Suppressor macrophage (primary cell): ENCODE results near the gene ATOSA.

Source experiments
- DNase-seq, 4 experiments: peaks; one replicate each; pipeline ENCODE4 v3.0.0-alpha.2; 2020 to 2022
- total RNA-seq, 17 experiments: gene quantifications; one replicate each; lab custom pipeline; 2026; ENCODE audit warnings: mixed read lengths in 6 of 17, inconsistent platforms in 3 of 17; lab: John Stamatoyannopoulos, UW

The ATOSA gene, protein sequence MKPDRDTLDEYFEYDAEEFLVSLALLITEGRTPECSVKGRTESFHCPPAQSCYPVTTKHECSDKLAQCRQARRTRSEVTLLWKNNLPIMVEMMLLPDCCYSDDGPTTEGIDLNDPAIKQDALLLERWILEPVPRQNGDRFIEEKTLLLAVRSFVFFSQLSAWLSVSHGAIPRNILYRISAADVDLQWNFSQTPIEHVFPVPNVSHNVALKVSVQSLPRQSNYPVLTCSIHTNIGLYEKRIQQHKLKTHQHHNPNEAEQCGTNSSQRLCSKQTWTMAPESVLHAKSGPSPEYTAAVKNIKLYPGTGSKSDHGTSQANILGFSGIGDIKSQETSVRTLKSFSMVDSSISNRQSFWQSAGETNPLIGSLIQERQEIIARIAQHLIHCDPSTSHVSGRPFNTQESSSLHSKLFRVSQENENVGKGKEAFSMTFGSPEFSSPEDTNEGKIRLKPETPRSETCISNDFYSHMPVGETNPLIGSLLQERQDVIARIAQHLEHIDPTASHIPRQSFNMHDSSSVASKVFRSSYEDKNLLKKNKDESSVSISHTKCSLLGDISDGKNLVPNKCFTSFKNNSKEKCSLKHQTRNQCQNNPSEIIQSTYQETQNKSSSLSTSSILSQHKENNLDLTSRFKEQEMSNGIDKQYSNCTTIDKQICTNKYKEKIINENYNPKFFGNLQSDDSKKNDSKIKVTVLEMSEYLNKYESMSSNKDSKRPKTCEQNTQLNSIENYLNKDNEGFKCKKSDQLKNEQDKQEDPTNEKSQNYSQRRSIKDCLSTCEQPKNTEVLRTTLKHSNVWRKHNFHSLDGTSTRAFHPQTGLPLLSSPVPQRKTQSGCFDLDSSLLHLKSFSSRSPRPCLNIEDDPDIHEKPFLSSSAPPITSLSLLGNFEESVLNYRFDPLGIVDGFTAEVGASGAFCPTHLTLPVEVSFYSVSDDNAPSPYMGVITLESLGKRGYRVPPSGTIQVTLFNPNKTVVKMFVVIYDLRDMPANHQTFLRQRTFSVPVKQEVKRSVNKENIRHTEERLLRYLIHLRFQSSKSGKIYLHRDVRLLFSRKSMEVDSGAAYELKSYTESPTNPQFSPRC
- 3.8 to 37.7 (median 17.5) reads per million in 17 experiments for total RNA-seq

DNA sequence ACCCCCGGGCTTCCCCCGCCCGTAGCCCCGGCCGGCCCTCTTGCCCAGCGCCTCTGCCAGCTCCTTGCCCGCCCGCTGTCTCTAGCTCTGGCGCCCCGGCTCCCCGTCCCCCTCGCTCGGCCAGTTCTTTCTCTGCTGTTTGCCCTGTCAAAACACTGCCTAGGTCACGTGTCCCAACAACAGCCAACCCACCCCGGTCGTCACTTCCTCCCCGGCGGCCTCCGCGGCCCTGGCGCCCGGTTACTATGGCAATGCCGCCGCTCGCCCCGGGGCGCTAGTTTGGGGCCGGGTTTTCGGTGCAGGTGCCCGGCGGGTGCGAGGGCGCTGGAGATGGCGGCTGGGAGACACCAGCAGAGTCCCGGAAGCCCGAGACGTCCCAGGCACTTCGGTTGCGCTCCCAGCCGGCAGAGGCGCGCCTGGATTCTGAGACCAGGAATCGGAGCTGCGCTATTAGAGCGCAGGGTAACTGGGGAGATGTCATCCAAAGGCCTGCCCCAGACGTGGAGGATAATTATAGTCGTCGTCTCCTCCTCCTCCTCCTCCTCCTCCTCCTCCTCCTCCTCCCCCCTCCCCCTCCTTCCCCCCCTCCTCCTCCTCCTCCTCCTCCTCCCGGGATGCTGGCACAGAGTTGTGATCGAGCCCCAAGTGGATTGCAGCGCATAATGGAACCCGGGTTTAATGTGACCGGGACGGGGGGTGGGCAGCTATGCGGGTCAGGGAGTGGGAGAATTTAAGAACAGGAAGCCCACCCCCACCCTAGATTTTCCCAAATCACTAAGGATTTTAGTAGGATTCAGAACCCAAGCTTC, at the start of gene ATOSA:
ATOSA (minus strand) TSS at position 157 of the 809 bp plus-strand sequence. CDS start 1,367 bp downstream, outside the sequence.
- peak; percentile 87 to 94 (median 93) for DNase-seq

DNA sequence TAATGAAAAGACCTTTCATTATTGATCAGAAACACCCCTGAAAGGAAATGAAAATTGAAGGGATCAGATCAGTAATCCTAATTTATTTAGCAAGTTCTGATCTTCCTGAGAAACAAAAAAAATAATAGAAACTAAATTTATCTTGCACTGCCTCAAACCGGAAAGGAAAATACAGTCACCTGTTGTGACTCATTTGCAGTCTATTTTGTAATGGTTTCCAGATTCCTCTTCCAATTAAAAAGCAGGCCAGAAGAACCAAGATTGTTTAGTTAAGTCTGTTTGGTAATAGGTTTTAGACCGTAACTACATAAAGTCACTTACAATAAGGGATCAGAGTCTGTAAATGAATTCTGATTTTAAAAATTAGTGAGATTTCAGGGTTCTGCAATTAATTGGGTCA, 49.7 kb upstream of the ATOSA start:
- peak in 2 of 4 experiments; percentile 19 to 26 for DNase-seq

DNA sequence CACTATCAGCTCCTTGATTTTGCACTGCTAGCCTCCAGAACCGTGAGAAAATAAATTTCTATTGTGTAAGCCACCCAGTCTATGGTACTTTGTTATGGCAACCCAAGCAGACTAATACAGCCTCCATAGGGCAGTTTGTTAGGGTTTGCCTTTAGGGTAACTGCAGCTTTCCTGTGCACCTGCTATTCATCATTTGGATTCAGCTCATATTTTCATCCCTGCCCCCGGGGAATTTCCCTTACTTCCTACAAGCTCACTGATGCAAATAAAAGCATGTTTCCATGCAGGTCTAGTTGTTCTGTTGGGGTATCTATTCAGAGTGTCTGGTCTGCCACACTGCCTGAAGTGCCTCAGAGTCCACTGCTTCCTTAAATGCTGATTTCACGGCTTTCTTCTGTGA, 48.6 kb upstream of the ATOSA start:
- no peak for DNase-seq

DNA sequence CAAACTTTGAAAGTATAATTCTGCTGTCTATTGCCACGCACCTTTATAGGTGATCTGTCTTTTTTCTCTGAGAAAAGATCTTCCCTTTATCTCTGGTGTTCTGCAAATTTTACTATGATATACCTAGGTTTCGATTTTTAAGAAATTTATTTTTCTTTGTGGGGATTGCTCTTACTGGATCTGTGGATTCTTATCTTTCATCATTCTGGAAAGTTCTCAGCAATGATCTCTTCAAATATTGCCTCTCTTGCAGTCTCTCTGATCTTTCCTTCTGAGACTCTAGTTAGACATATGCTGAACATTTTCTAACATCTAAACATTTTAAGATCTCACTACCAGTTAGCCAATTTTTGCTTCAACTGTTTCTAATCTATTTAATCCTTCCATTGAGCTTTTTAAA, 47.0 kb upstream of the ATOSA start:
- no peak for DNase-seq

DNA sequence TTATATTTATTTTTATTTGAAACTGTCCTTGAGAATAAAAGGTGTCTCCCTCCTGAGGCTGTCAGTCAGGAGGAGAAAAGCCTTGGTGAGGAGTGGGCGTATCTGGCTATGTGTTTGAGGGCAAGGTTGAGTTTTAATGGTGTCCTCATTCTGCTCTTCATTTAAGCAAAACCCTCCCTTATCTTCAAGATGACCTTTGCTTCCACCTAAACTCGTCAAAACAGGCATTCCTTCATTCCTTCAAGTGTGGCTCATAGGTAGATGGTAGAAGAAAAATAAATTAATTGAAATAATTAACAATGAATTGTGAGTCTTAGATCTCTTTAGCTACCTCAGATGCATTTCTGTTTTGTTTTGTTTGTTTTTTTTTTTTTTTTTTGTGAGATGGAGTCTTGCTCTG, 39.4 kb upstream of the ATOSA start:
- no peak for DNase-seq

DNA sequence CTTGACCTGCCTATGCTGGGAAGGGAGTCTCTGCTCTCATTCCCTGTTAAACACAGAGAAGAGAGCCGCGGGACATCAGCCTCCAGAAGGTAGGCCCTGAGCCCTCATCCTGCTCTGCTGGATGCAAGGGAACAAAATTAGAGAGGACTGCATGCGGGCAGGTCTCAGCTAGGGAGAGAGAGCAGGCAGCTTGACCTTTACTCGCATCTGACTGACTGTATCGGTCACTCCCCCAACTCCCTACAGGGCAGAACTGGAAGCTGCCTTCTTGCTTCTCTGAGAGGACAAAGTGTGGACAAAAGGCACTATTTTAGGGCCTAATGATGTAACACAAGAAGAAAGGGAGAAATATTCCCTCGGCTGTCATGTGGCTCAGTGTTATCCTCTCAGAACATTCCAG, 38.7 kb upstream of the ATOSA start:
- DNase-seq: peak in 2 of 4 experiments; percentile 14 to 15

DNA sequence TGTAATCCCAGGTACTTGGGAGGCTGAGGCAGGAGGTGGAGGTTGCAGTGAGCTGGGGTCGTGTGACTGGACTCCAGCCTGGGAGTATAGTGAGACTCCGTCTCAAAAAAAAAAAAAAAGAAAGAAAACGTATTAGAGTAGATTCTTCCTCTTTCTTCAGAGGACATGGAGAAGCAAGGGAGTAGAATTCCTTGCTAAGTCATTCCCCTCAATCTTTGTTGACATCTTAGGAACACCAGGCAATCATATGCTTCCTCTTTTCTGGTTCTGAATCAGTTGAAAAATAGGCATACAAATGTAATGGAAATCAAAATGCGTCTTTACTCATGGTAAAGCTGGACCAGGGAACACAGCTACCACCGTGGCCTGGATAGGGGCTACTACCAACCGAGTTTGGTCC, 38.3 kb upstream of the ATOSA start:
- DNase-seq: peak in 3 of 4 experiments; percentile 14 to 69 (median 61)

DNA sequence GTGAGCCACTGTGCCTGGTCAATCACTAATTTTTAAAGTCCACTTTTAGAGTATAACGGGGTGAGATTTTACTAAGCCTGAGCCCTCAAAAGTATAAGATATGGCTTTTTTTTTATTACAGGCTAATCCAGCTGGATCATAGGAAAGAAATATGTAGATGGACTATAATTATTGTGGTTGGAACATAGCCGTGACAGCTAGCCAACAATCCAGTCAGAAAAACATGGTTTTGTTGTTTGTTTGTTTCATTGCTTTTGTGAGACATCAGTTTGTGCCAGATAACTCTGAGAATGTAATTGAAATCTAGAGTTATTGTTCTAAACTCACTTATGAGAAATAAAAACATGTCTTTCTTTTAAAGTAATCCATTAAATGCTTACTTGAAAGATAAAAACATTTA, 37.3 kb upstream of the ATOSA start:
- no peak for DNase-seq

DNA sequence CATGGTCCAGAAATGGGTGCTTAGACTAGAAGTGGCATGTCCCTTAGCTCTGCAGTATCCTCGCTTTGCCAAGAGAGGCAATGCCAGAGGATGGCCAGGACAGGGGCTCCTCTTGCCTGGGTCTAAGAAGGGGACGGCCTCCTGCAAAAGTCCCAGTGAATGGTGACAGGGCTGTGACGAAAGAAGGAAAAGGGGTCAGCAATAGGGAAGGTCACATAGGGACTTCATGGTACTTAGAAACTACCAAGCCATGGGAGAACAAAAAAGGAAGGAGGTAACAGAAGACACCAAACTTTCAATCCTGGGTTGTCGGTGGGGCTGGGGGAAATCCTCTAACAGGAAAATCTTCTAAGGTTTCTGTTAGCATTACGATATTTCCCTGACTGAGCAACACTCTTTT, 36.2 kb upstream of the ATOSA start:
- DNase-seq: peak in 3 of 4 experiments; percentile 42 to 57 (median 57)

DNA sequence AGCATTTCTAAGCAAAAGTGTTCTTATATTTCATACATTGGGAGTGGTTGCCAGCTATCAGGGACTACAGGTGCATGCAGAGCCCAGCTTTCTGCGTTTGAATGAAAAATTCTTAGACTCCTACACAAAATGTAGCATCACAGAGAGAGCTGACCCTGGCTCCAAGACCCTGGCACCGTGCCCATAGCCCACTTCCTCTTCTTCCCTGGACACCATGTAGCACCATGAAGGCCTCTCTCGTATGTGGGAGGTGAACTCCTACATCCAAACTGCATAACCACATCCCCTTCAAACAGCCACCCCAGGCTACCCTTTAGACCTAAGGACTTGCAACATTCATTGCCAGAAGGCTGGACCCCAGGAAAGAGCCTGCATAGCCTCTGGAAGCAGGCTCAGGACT, 35.8 kb upstream of the ATOSA start:
- peak; percentile 90 to 95 (median 93) for DNase-seq

DNA sequence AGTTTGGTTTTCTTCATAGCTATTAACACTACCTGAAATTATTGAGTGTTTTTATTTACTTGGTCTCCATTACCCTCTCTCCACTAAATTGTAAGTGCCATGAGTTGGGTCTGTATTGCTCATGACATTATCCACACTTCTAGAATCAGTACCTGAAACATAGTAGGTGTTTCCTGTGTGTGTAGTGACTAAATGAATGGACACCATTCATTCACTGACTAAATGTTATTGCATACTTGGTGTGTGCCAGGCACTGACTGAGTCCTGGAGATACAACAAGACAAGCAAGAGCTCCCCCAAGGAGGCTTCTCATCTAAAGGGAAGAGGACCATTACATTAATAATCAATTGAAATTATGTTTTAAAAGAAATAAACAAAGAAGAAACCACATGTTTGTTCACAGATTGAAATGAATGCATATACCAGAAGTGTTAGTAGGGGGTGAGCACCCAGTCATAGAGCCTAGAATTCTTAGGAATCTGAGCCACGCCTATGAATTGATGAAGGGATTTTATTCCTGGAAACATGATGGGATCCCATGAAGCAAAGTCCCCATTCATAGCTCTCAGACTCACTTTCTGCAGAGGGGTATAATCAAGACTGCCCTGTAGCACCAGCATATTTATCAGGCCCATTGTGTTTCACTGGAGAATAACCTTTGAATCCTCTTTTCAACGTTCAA, 31.7 kb upstream of the ATOSA start:
- DNase-seq: no peak

DNA sequence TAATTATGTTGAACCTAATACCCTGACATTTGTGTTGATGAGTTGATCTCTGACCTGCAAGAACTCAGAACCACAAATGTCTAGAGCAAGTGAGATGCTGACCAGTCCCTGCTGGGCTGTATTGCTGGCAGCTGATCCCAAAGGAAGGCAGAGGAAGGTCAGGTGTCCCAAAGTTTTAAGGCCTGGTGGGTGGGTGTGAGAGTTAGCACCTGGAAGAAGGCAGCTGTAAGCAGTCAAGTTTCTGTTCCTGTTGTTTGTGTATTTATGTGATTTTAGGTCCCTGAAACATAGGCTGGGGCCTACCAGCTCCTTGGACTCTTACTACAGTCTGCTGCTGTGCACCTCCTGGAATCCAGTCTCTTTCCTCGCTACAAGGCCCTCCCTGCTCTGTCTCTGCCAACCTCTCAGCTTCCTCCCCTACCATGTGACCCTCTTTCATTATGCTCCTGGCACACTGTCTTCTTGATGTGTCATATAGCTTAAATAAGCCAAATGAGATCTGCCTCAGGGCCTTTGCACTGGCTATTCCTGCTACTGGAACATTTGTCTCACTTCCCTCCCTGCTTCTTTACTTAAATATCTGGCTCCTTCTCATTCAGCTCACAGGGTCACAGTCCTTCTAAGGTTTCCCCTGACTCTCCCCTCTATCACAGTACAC, 31.0 kb upstream of the ATOSA start:
- peak in 2 of 4 experiments; percentile 9 to 10 for DNase-seq

DNA sequence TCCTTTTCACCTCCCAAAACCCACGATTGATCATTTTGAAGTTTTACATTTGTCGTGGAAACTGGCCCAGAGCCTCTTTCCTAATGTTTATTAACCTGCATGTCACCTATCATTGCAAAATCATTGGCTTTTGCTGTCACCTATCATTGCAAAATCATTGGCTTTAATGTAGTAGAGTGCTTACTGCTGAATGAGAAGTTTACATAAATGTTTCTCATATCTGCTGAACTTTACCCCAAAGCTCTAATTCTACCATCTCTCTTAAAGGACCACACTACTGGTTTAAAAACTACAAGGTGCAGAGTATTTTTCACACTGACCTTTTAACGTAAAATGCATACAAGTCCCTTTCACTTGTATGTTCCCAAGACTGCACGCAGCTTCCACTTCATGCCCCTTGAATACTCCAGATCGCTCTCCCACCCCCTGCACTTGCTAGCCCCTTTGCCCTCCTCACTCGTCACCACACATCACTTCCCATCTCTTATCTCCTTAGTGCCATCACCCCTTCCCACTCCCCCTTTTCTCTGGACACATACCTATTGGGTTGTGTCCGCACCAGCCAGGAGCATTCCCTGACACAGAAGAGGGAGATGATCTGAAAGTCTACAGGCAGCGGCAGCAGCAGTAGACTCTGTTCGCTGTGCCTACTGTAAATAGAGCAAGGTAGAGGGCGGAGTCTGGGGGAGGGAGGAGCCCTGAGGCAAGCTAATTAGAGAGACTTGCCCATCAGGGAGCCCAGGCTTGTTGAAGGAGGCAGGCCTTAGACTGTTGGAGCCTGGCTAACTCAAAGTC, 30.2 kb upstream of the ATOSA start:
- no peak for DNase-seq

DNA sequence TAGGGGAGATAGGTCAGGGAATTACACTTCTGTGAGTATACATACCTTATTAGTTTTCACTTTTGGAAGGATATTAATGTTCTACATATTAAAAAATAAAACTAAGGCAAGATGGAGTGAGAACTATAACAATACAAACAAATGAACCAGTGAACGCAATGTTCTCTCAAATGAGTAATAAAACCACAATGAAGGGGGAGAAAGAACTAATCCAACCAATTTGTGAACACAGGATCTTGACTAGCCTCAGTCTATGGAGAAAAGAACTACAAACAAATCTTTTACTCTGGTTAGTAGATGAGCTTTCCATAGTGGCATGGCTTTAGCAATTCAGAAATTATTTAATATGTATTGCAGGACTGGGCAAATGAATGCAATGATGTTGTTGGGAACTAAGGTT, 26.9 kb upstream of the ATOSA start:
- DNase-seq: no peak

DNA sequence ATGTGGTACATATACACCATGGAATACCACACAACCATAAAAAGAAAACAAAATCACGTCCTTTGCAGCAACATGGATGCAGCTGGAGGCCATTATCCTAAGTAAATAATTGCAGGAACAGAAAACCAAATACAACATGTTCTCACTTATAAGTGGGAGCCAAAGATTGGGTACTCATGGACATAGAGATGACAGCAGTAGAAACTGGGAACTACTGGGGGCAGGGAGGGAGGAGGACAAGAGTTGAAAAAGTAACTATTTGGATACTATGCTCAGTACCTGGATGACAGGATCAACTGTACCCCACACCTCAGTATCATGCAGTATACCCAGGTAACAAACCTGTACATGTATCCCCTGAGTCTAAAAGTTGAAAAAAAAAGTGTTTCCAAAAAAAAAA, 23.2 kb upstream of the ATOSA start:
- DNase-seq: no peak

DNA sequence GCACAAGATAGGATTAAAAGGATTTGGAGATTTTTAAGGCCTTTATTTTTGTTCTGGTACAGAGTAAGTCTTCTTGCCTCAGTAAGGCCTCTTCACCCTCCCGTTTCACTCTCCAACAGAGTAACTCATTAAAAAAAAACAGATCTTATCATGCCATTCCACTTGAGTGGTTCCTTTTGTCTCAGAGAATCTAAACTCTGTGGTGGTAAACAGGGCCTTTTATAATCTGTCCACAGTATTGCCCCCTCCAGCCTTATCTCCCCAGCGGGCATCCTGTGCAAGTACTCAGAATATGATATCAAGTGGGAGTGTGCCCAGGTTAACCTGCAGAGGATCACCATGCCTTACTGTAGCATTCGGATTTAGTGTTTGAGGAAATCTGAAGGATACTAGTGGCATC, 20.3 kb upstream of the ATOSA start:
- no peak for DNase-seq

DNA sequence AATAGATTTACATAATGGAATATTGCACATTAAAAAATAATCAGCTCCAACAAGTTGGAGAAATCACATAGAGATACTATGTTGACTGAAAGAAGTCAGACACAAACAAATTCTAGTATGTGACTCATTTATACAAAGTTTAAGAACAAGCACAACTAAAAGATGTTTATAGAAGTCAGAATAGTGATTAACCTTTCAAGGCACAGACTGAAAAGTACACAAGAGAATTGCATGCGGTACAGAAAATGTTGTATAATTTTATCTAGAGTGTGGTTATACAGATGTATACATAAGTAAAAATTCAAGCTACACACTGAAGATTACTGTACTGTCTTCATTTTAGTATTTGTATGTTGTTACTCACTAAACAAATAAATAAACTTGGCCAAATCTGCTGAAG, 19.3 kb upstream of the ATOSA start:
- DNase-seq: no peak

DNA sequence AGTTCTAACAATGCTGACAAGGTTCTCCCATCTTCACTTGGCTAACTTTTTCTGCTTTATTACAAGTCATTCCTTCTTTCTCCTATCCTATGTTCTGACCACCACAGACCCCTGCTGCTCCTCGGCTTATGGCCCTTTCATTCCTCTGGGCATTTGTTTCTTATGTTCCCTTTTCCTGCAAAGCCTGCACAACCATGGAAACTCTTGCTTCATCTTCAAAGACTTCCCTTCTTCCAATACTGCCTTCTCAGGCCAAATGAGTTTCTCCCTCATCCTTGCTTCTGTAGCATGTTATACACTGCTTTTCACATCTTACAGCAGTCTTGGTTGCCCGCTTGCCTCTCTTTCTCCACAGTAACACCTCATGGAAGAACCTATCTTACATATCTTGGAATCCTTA, 17.9 kb upstream of the ATOSA start:
- peak; percentile 16 to 53 (median 48) for DNase-seq

DNA sequence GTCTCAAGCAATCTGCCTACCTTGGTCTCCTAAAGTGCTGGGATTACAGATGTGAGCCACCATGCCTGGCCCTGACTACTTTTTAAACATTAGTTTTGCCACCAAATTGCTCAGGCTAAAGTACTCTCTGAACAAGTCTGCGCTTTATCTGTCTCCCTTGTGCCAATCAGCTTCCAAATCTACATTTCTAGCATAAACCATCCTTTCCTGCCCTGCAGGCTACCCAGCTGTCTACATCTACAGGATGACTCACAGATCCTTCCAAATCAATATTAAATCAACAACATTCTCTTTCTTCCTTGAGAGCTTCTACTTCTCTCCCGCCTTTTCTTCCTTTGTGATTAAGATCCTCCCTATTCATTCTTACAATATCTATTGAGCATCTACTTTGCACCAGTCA, 16.0 kb upstream of the ATOSA start:
- DNase-seq: no peak

DNA sequence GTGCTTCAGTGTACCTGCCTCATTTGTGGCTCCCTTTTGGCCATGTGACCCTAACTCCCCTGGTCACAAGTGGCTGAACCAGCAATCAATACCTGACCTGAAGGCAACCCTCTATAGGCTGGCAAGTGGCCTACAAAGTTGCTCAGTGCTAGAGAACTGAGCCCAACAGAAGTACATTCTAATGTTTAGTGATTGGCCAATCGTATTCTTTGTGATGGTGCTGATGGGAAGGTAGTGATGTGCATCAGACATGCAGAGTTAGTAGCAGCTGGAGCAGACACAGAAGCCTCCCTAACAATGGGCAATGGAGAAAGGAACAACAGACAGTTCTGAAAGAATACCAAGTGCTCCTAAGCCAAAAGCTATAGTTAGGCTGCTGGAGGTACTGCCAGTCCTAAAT, 10.4 kb upstream of the ATOSA start:
- no peak for DNase-seq
